LHCN-M2 (cell line): Measurements from ENCODE around the gene GPX2. TPM values are rescaled to one million over a fixed set of nuclear protein-coding genes. Genes with fewer than 3 reads are reported as not detected.

Experiments
- DNase-seq: peaks from one replicate; pipeline ENCODE4 v3.0.0-alpha.2; 2012; ENCODE audit warnings: low read depth
- total RNA-seq: library from RNA; depleted of rRNA; stranded (reverse); fragments of >200 nt; gene quantifications from 2 replicates; pipeline ENCODE4 v1.2.3, GENCODE V29; 2014

Gene GPX2
- total RNA-seq, 1 experiment from 2014 or later, result not detected

GRCh38 chr14:64940336-64940910 is 2.1 kb downstream of the GPX2 start:
- DNase-seq, result no peak

- no peak for DNase-seq
Observed at GRCh38 chr14:64939817-64940190, 2.7 kb downstream of the GPX2 start.

- no peak for DNase-seq
Observed at GRCh38 chr14:64938972-64939816, 3.4 kb downstream of the GPX2 start.

- DNase-seq, result peak; percentile 38
Observed at GRCh38 chr14:64937821-64938193, 4.7 kb downstream of the GPX2 start.

GRCh38 chr14:64937171-64937820 is 5.2 kb downstream of the GPX2 start:
- DNase-seq, result peak; percentile 37

- DNase-seq, result no peak
Observed at GRCh38 chr14:64935508-64935907, 7.0 kb downstream of the GPX2 start.

- peak; percentile 88 for DNase-seq
Observed at GRCh38 chr14:64934338-64934929, 8.1 kb downstream of the GPX2 start.

- DNase-seq, result no peak
Observed at GRCh38 chr14:64932231-64932630, 10.3 kb downstream of the GPX2 start.

- DNase-seq, result no peak
Observed at GRCh38 chr14:64931123-64931522, 11.4 kb downstream of the GPX2 start.

GRCh38 chr14:64930085-64930843 is 12.3 kb downstream of the GPX2 start:
- no peak for DNase-seq

GRCh38 chr14:64929014-64929359 is 13.6 kb downstream of the GPX2 start:
- no peak for DNase-seq

GRCh38 chr14:64928239-64929013 is 14.1 kb downstream of the GPX2 start:
- DNase-seq, result no peak

- no peak for DNase-seq
Observed at GRCh38 chr14:64927031-64927430, 15.5 kb downstream of the GPX2 start.

GRCh38 chr14:64926398-64926995 is 16.0 kb downstream of the GPX2 start:
- DNase-seq, result no peak

GRCh38 chr14:64923015-64923414 is 19.5 kb downstream of the GPX2 start:
- DNase-seq, result no peak

- no peak for DNase-seq
Observed at GRCh38 chr14:64920465-64920864, 22.1 kb downstream of the GPX2 start.

GRCh38 chr14:64919618-64920017 is 22.9 kb downstream of the GPX2 start:
- peak; percentile 19 for DNase-seq

- DNase-seq, result no peak
Observed at GRCh38 chr14:64919215-64919614, 23.3 kb downstream of the GPX2 start.

GRCh38 chr14:64918216-64918615 is 24.3 kb downstream of the GPX2 start:
- peak; percentile 25 for DNase-seq

GRCh38 chr14:64915797-64916196 is 26.7 kb downstream of the GPX2 start:
- no peak for DNase-seq

GRCh38 chr14:64915029-64915424 is 27.5 kb downstream of the GPX2 start:
- DNase-seq, result no peak
